ENCODE results near the gene ZNF276. TPM values are rescaled to one million over a fixed set of nuclear protein-coding genes. Genes with fewer than 3 reads are reported as not detected.

The ZNF276 gene
- total RNA-seq, 2 donors from 2014 or later, result 28.2 to 32.6 TPM

DNA sequence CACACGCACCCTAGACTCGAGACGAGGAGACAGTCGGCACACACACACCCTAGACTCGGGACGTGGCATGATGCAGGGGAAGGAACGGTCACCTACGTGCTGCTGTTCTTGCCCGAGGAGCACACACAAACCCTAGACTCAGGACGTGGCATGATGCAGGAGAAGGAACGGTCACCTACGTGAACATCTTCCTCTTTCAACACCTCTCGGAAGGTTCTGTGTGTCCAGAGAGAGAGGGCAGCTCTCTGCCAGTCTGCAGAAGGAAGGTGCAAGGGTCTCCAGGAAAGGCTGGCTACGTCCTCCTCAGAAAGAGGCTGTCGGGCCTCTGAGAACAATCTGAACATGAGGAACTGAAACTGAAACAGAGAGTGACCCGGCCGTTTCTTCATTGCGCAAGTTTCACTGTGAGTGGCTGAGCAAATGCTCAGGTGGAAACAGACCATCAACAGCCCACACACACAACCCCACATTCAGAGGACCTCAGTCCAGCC, 43.4 kb downstream of the ZNF276 start:
- H3K27ac Mint-ChIP-seq, result peak overlapping the region; percentile 17
- Histone ChIP-seq H3K27ac (ENCODE audit: low read depth, low read length) (no peak overlapping the region), H3K36me3 (ENCODE audit: control insufficient read depth, insufficient read depth, low read length) (peaks cover 79% of the 10 kb centered on the region), H3K4me3 (ENCODE audit: low read length) (no peak overlapping the region), H3K9ac (ENCODE audit: extremely low read depth, low read length, poor library complexity, severe bottlenecking) (no peak overlapping the region), H3K9me3 (ENCODE audit: control insufficient read depth, low read length) (no peaks in the 10 kb centered on the region), H3K27me3 (ENCODE audit: control insufficient read depth, insufficient read depth, low read length, poor library complexity, severe bottlenecking) (no peaks in the 10 kb centered on the region), H3K4me1 (ENCODE audit: control insufficient read depth, insufficient read depth, low read length) (no peaks in the 10 kb centered on the region)
- no peaks in the 10 kb centered on the region for H3K4me1 Mint-ChIP-seq
- H3K4me3 Mint-ChIP-seq, result no peak overlapping the region
- H3K27me3 Mint-ChIP-seq (ENCODE audit: insufficient read depth), result no peaks in the 10 kb centered on the region
- WGBS, 2 experiments (ENCODE audit: insufficient coverage in 1 of 2, insufficient read length in 1 of 2), result 94 to 95% methylated on average over 14 to 18 of the region's 18 CpGs
- no peak for DNase-seq
- H3K9me3 Mint-ChIP-seq, result no peaks in the 10 kb centered on the region
- TF ChIP-seq, protein P1, sequence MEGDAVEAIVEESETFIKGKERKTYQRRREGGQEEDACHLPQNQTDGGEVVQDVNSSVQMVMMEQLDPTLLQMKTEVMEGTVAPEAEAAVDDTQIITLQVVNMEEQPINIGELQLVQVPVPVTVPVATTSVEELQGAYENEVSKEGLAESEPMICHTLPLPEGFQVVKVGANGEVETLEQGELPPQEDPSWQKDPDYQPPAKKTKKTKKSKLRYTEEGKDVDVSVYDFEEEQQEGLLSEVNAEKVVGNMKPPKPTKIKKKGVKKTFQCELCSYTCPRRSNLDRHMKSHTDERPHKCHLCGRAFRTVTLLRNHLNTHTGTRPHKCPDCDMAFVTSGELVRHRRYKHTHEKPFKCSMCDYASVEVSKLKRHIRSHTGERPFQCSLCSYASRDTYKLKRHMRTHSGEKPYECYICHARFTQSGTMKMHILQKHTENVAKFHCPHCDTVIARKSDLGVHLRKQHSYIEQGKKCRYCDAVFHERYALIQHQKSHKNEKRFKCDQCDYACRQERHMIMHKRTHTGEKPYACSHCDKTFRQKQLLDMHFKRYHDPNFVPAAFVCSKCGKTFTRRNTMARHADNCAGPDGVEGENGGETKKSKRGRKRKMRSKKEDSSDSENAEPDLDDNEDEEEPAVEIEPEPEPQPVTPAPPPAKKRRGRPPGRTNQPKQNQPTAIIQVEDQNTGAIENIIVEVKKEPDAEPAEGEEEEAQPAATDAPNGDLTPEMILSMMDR (conservative IDR thresholded peaks at IDR 0.05), result no peak
- peaks cover 82% of the 10 kb centered on the region for H3K36me3 Mint-ChIP-seq (ENCODE audit: low read depth)

DNA sequence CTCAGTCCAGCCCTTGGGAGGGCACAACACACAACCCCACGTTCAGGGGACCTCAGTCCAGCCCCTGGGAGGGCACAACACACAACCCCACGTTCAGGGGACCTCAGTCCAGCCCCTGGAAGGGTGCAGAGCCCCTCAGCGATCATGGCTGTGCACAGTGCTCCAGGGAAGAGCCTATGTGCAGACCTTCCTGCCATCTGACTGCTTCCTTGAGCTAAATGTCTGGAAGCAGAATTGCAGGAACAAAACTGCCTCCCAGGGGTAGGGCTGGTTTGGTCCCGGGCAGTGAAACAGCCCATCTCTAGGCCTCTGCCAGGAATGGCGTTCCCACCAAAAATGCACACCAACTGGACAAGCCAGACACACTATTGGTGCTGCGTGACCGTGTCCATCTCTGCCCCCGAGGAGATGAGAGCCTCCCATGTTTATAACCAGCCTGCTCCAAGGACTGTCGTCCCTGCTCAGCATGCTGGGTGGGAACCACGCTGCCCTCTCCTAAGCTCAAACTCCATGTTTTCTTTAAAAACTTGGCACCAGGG, 44.0 kb downstream of the ZNF276 start:
- peaks cover 82% of the 10 kb centered on the region for H3K36me3 Mint-ChIP-seq (ENCODE audit: low read depth)
- H3K27me3 ChIP-seq (ENCODE audit: control insufficient read depth, insufficient read depth, low read length, poor library complexity, severe bottlenecking), result no peaks in the 10 kb centered on the region
- H3K4me1 Mint-ChIP-seq, result no peaks in the 10 kb centered on the region
- H3K27ac ChIP-seq (ENCODE audit: low read depth, low read length), result no peak overlapping the region
- no peak overlapping the region for H3K27ac Mint-ChIP-seq
- H3K9me3 ChIP-seq (ENCODE audit: control insufficient read depth, low read length), result no peaks in the 10 kb centered on the region
- H3K4me1 ChIP-seq (ENCODE audit: control insufficient read depth, insufficient read depth, low read length), result no peaks in the 10 kb centered on the region
- H3K4me3 Mint-ChIP-seq, result no peak overlapping the region
- no peak overlapping the region for H3K9ac ChIP-seq (ENCODE audit: extremely low read depth, low read length, poor library complexity, severe bottlenecking)
- no peaks in the 10 kb centered on the region for H3K9me3 Mint-ChIP-seq
- H3K27me3 Mint-ChIP-seq (ENCODE audit: insufficient read depth), result no peaks in the 10 kb centered on the region
- DNase-seq, result no peak
- no peak overlapping the region for H3K4me3 ChIP-seq (ENCODE audit: low read length)
- peaks cover 79% of the 10 kb centered on the region for H3K36me3 ChIP-seq (ENCODE audit: control insufficient read depth, insufficient read depth, low read length)
- TF ChIP-seq, protein P1 (conservative IDR thresholded peaks at IDR 0.05), result no peak
- WGBS, 2 experiments (ENCODE audit: insufficient coverage in 1 of 2, insufficient read length in 1 of 2), result 95% methylated on average over 8 to 10 of the region's 10 CpGs

DNA sequence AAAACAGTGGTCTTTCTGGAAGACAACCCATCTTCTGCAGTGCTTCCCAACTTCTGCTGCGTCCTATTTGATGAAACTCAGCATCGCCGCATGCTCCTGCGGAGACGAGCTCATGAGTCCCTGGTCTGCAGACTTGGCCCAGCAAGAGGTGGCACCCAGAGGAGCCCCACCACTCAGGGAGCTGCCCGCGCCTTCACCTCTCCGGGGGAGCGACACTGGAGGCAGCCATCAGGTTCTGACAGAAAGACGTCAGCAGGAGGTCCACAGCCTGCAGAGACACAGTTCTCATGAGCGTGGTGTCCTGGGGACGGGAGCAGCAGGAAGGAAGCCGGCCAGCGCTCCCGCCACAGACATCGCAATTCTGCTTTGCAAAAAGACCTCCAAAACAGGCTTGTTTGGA, 49.0 kb downstream of the ZNF276 start:
- no peaks in the 10 kb centered on the region for H3K4me1 Mint-ChIP-seq
- WGBS, 2 experiments (ENCODE audit: insufficient coverage in 1 of 2, insufficient read length in 1 of 2), result 94 to 98% methylated on average over 14 to 16 of the region's 16 CpGs
- Histone ChIP-seq H3K4me3 (ENCODE audit: low read length) (no peak overlapping the region), H3K9me3 (ENCODE audit: control insufficient read depth, low read length) (no peaks in the 10 kb centered on the region), H3K27me3 (ENCODE audit: control insufficient read depth, insufficient read depth, low read length, poor library complexity, severe bottlenecking) (no peaks in the 10 kb centered on the region), H3K4me1 (ENCODE audit: control insufficient read depth, insufficient read depth, low read length) (no peaks in the 10 kb centered on the region), H3K27ac (ENCODE audit: low read depth, low read length) (no peak overlapping the region), H3K9ac (ENCODE audit: extremely low read depth, low read length, poor library complexity, severe bottlenecking) (no peak overlapping the region), H3K36me3 (ENCODE audit: control insufficient read depth, insufficient read depth, low read length) (peaks cover 87% of the 10 kb centered on the region)
- no peaks in the 10 kb centered on the region for H3K9me3 Mint-ChIP-seq
- no peak overlapping the region for H3K4me3 Mint-ChIP-seq
- no peak for DNase-seq
- H3K36me3 Mint-ChIP-seq (ENCODE audit: low read depth), result peaks cover 88% of the 10 kb centered on the region
- no peaks in the 10 kb centered on the region for H3K27me3 Mint-ChIP-seq (ENCODE audit: insufficient read depth)
- TF ChIP-seq, protein P1 (conservative IDR thresholded peaks at IDR 0.05), result no peak
- no peak overlapping the region for H3K27ac Mint-ChIP-seq
